NOMO-1 treated with DMSO at 0.1 percent for 48 hours (cell line): ENCODE results near the gene PLEKHG2.

Experiments used
- DNase-seq: peaks from one replicate; lab custom pipeline; 2025; ENCODE audit not compliant: unreplicated experiment; lab: John Stamatoyannopoulos, UW

The PLEKHG2 gene

GRCh38 chr19:39385629-39386411 is 26.6 kb upstream of the PLEKHG2 start:
- no peak for DNase-seq

GRCh38 chr19:39386557-39386956 is 25.9 kb upstream of the PLEKHG2 start:
- no peak for DNase-seq

GRCh38 chr19:39388657-39389056 is 23.8 kb upstream of the PLEKHG2 start:
- DNase-seq, result no peak

GRCh38 chr19:39389631-39390414 is 22.6 kb upstream of the PLEKHG2 start:
- DNase-seq, result no peak

- DNase-seq, result no peak
Measured at GRCh38 chr19:39390451-39390750, 22.1 kb upstream of the PLEKHG2 start.

- peak; percentile 100 for DNase-seq
Measured at GRCh38 chr19:39390751-39391437, 21.6 kb upstream of the PLEKHG2 start, which contains the start of the genes MED29 and PAF1. Gene MED29 (plus strand): TSS chr19:39391378. CDS start chr19:39391423, 45 bp downstream. Gene PAF1 (minus strand): TSS chr19:39391106. CDS start chr19:39390864, 242 bp downstream.

GRCh38 chr19:39397360-39398296 is 14.8 kb upstream of the PLEKHG2 start:
- DNase-seq, result peak; percentile 92

GRCh38 chr19:39398297-39398864 is 14.1 kb upstream of the PLEKHG2 start:
- DNase-seq, result peak; percentile 93

GRCh38 chr19:39399668-39400050 is 12.8 kb upstream of the PLEKHG2 start:
- no peak for DNase-seq

GRCh38 chr19:39400061-39400460 is 12.4 kb upstream of the PLEKHG2 start:
- no peak for DNase-seq

GRCh38 chr19:39401070-39401548 is 11.4 kb upstream of the PLEKHG2 start:
- DNase-seq, result no peak

- peak; percentile 7 for DNase-seq
Measured at GRCh38 chr19:39401549-39402345, 10.7 kb upstream of the PLEKHG2 start.

- peak; percentile 85 for DNase-seq
Measured at GRCh38 chr19:39402346-39403300, 9.8 kb upstream of the PLEKHG2 start.

- DNase-seq, result peak; percentile 93
Measured at GRCh38 chr19:39403331-39404312, 8.8 kb upstream of the PLEKHG2 start.

- no peak for DNase-seq
Measured at GRCh38 chr19:39405261-39405957, 7.1 kb upstream of the PLEKHG2 start.

- peak; percentile 73 for DNase-seq
Measured at GRCh38 chr19:39405958-39406655, 6.4 kb upstream of the PLEKHG2 start.
